GM13977 (cell line): Measurements from ENCODE around the gene KXD1.

ENCODE experiments used
- DNase-seq: peaks from one replicate; pipeline ENCODE4 v3.0.0; 2012; ENCODE audit warnings: low spot score
- CTCF ChIP-seq: IDR thresholded peaks from 2 replicates; pipeline ENCODE4 v1.5.1; 2012; ENCODE audit warnings: mild to moderate bottlenecking, control low read depth; ENCODE audit not compliant: insufficient read depth; ENCODE audit errors: extremely low read depth, missing control alignments
- in situ Hi-C: fragments of 300-500 bp; cut with MboI; formaldehyde crosslinking; loops from one replicate; pipeline ENCODE4 v1.12.0; 2022; ENCODE audit warnings: low sequenced_read_pairs, low pct_unique_long_range_greater_than_20kb, mixed read lengths, inconsistent platforms; ENCODE audit not compliant: unreplicated experiment

Gene KXD1

GRCh38 chr19:18603255-18603957 is 45.7 kb downstream of the KXD1 start:
- peak; percentile 64 for DNase-seq
- TF ChIP-seq CTCF, result no peak
- in situ Hi-C loops, result no loop called here

GRCh38 chr19:18603958-18604819 is 46.5 kb downstream of the KXD1 start:
- TF ChIP-seq CTCF, result no peak
- DNase-seq, result no peak
- in situ Hi-C loops, result no loop called here

GRCh38 chr19:18604820-18605159 is 47.1 kb downstream of the KXD1 start:
- peak; percentile 45 for DNase-seq
- in situ Hi-C loops, result no loop called here
- TF ChIP-seq CTCF, result no peak

- in situ Hi-C loops, result no loop called here
- no peak for TF ChIP-seq CTCF
- DNase-seq, result no peak
Observed at GRCh38 chr19:18605196-18605545, 47.5 kb downstream of the KXD1 start.

GRCh38 chr19:18605546-18606280 is 48.0 kb downstream of the KXD1 start:
- no peak for TF ChIP-seq CTCF
- in situ Hi-C loops, result no loop called here
- peak; percentile 47 for DNase-seq
